ENCODE results near the gene NVL. TPM values are rescaled to one million over a fixed set of nuclear protein-coding genes. Genes with fewer than 3 reads are reported as not detected.

The NVL gene
- polyA plus RNA-seq, 1 donor from 2014 or later = 77.3 TPM

DNA sequence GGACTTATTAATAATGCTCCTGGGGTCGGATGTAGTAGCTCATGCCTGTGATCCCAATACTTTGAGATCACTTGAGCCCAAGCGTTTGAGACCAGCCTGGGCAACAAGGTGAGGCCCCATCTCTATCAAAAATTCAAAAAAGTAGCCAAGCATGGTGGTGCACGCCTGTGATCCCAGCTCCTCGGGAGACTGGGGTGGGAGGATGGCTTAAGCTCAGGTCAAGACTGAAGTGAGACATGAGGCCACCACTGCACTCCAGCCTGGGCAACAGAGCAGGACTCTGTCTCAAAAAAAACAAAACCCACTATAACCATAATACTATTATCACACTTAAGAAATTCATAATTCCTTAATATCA lies 148.5 kb downstream of the NVL start:
- Histone ChIP-seq H3K27me3 (ENCODE audit: insufficient read depth, low read depth, low read length) (no peaks in the 10 kb centered on the region), H3K79me2 (replicated peaks; ENCODE audit: insufficient read depth, low read length) (peaks cover 25% of the 10 kb centered on the region), H3K4me2 (ENCODE audit: low read length) (no peak overlapping the region), H3K36me3 (ENCODE audit: insufficient read depth, low read length) (no peaks in the 10 kb centered on the region), H3K9me2 (ENCODE audit: insufficient read depth, low read length) (no peaks in the 10 kb centered on the region), H3K27ac (ENCODE audit: low read length) (no peak overlapping the region), H3K9ac (ENCODE audit: low read length) (no peak overlapping the region), H3K9me3 (ENCODE audit: low read length) (no peaks in the 10 kb centered on the region), H3F3A (ENCODE audit: insufficient read depth, low read length, poor library complexity, severe bottlenecking) (no peaks in the 10 kb centered on the region), H2AFZ (ENCODE audit: low read depth, low read length) (no peak overlapping the region), H4K20me1 (ENCODE audit: insufficient read depth) (no peaks in the 10 kb centered on the region), H3K4me3 (ENCODE audit: low read length) (no peak overlapping the region)
- TF ChIP-seq POLR2AphosphoS5 (IDR thresholded peaks at IDR 0.05) (no peak), SMC3 (conservative IDR thresholded peaks at IDR 0.05; ENCODE audit: poor library complexity) (no peak), MXI1 (conservative IDR thresholded peaks at IDR 0.05; ENCODE audit: poor library complexity, severe bottlenecking) (no peak), EZH2 (IDR thresholded peaks at IDR 0.05; ENCODE audit: borderline replicate concordance, insufficient read depth, low read length, poor library complexity, severe bottlenecking) (no peak), TAF1 (IDR thresholded peaks at IDR 0.05; ENCODE audit: low read depth) (no peak), RAD21 (conservative IDR thresholded peaks at IDR 0.05) (no peak), EP300 (conservative IDR thresholded peaks at IDR 0.05; ENCODE audit: poor library complexity, severe bottlenecking) (no peak)
- TF ChIP-seq, protein P1, sequence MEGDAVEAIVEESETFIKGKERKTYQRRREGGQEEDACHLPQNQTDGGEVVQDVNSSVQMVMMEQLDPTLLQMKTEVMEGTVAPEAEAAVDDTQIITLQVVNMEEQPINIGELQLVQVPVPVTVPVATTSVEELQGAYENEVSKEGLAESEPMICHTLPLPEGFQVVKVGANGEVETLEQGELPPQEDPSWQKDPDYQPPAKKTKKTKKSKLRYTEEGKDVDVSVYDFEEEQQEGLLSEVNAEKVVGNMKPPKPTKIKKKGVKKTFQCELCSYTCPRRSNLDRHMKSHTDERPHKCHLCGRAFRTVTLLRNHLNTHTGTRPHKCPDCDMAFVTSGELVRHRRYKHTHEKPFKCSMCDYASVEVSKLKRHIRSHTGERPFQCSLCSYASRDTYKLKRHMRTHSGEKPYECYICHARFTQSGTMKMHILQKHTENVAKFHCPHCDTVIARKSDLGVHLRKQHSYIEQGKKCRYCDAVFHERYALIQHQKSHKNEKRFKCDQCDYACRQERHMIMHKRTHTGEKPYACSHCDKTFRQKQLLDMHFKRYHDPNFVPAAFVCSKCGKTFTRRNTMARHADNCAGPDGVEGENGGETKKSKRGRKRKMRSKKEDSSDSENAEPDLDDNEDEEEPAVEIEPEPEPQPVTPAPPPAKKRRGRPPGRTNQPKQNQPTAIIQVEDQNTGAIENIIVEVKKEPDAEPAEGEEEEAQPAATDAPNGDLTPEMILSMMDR (IDR thresholded peaks at IDR 0.05; ENCODE audit: poor library complexity, severe bottlenecking) = no peak
- TF ChIP-seq, protein P2, sequence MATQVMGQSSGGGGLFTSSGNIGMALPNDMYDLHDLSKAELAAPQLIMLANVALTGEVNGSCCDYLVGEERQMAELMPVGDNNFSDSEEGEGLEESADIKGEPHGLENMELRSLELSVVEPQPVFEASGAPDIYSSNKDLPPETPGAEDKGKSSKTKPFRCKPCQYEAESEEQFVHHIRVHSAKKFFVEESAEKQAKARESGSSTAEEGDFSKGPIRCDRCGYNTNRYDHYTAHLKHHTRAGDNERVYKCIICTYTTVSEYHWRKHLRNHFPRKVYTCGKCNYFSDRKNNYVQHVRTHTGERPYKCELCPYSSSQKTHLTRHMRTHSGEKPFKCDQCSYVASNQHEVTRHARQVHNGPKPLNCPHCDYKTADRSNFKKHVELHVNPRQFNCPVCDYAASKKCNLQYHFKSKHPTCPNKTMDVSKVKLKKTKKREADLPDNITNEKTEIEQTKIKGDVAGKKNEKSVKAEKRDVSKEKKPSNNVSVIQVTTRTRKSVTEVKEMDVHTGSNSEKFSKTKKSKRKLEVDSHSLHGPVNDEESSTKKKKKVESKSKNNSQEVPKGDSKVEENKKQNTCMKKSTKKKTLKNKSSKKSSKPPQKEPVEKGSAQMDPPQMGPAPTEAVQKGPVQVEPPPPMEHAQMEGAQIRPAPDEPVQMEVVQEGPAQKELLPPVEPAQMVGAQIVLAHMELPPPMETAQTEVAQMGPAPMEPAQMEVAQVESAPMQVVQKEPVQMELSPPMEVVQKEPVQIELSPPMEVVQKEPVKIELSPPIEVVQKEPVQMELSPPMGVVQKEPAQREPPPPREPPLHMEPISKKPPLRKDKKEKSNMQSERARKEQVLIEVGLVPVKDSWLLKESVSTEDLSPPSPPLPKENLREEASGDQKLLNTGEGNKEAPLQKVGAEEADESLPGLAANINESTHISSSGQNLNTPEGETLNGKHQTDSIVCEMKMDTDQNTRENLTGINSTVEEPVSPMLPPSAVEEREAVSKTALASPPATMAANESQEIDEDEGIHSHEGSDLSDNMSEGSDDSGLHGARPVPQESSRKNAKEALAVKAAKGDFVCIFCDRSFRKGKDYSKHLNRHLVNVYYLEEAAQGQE (IDR thresholded peaks at IDR 0.05; ENCODE audit: borderline replicate concordance) = no peak

DNA sequence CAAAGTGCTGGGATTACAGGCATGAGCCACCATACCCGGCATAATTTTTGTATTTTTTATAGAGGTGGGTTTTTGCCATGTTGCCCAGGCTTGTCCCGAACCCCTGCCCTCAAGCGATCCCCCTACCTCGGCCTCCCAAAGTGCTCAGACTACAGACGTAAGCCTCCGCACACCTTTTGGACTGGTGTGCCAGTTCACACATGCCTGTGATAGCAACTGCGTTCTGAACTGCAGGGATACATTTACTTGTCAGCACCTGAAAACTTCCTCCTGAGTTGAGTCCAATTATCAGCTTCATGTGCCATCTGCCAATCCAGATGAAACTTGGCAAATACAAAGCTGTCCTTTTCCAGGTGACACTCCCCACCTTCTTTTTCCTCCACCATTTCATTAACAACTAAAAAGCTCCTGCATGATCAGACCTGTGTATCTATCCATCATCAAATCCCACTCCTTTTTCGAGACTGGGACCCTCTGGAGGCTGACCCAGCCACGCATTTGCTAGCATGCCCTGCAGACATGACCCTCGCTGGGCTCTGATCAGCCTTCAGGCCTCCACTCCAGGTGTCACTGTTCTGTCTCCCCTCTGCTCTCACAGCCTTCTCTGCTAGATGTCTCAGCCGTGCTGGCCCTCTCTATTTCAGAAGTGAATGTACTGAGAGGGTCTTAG lies 149.1 kb downstream of the NVL start:
- Histone ChIP-seq H3K4me3 (ENCODE audit: low read length) (no peak overlapping the region), H3K79me2 (replicated peaks; ENCODE audit: insufficient read depth, low read length) (peaks cover 20% of the 10 kb centered on the region), H2AFZ (ENCODE audit: low read depth, low read length) (no peak overlapping the region), H3K9ac (ENCODE audit: low read length) (no peak overlapping the region), H3K9me2 (ENCODE audit: insufficient read depth, low read length) (no peaks in the 10 kb centered on the region), H4K20me1 (ENCODE audit: insufficient read depth) (no peaks in the 10 kb centered on the region), H3K36me3 (ENCODE audit: insufficient read depth, low read length) (no peaks in the 10 kb centered on the region), H3K27ac (ENCODE audit: low read length) (no peak overlapping the region), H3K4me2 (ENCODE audit: low read length) (no peak overlapping the region), H3K9me3 (ENCODE audit: low read length) (no peaks in the 10 kb centered on the region), H3F3A (ENCODE audit: insufficient read depth, low read length, poor library complexity, severe bottlenecking) (no peaks in the 10 kb centered on the region), H3K27me3 (ENCODE audit: insufficient read depth, low read depth, low read length) (no peaks in the 10 kb centered on the region)
- TF ChIP-seq, protein P2 (IDR thresholded peaks at IDR 0.05; ENCODE audit: borderline replicate concordance) = no peak
- TF ChIP-seq EZH2 (IDR thresholded peaks at IDR 0.05; ENCODE audit: borderline replicate concordance, insufficient read depth, low read length, poor library complexity, severe bottlenecking) = no peak
- TF ChIP-seq POLR2AphosphoS5 (IDR thresholded peaks at IDR 0.05) = no peak
- TF ChIP-seq TAF1 (IDR thresholded peaks at IDR 0.05; ENCODE audit: low read depth) = no peak
- TF ChIP-seq SMC3 (conservative IDR thresholded peaks at IDR 0.05; ENCODE audit: poor library complexity) = no peak
- TF ChIP-seq MXI1 (conservative IDR thresholded peaks at IDR 0.05; ENCODE audit: poor library complexity, severe bottlenecking) = no peak
- TF ChIP-seq, protein P1 (IDR thresholded peaks at IDR 0.05; ENCODE audit: poor library complexity, severe bottlenecking) = no peak
- no peak for TF ChIP-seq RAD21 (conservative IDR thresholded peaks at IDR 0.05)
- no peak for TF ChIP-seq EP300 (conservative IDR thresholded peaks at IDR 0.05; ENCODE audit: poor library complexity, severe bottlenecking)

Data from neural cell (in vitro differentiated cells).